ENCODE results near the gene NXN. TPM values are rescaled to one million over a fixed set of nuclear protein-coding genes. Genes with fewer than 3 reads are reported as not detected.
"Not testable (repeated sequence)": the region's sequence is repeated elsewhere in the genome, so short reads cannot be mapped to it uniquely, and the experiment has no call there.

The NXN gene
- total and polyA plus RNA-seq, 4 donors = 25.7 to 60.6 (median 44.0) TPM

DNA sequence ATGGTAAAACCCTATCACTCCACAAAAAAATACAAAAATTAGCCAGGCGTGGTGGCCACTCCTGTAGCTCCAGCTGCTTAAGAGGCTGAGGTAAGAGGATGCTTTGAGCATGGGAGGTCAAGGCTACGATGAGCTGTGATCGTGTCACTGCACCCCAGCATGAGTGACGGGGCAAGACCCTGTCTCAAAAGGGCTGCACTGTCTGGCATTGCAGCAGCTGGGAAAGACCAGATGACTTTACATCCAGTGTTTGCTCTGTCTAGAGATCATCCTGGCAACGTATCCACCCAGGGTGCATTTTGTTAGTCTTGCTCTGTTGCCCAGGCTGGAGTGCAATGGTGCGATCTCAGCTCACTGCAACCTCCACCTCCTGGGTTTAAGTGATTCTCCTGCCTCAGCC lies 145.4 kb downstream of the NXN start:
- H3K9me3 ChIP-seq (ENCODE audit: control insufficient read depth, insufficient read depth, low read length) = no peaks in the 10 kb centered on the region
- no peak overlapping the region for H3K4me3 ChIP-seq (ENCODE audit: low read depth, low read length)
- peaks cover 6% of the 10 kb centered on the region for H3K4me1 ChIP-seq (ENCODE audit: control insufficient read depth, insufficient read depth, low read length)
- DNase-seq (ENCODE audit: low read depth in 4 of 6, low spot score in 6 of 6) = no peak
- peaks cover 2% of the 10 kb centered on the region for H3K36me3 ChIP-seq (ENCODE audit: control insufficient read depth, insufficient read depth, low read length)
- H3K27ac ChIP-seq (ENCODE audit: low read depth, low read length) = no peak overlapping the region
- no peaks in the 10 kb centered on the region for H3K27me3 ChIP-seq (ENCODE audit: control insufficient read depth, insufficient read depth, low read length)
- 95% methylated on average over 6 of the region's 6 CpGs for WGBS (ENCODE audit: insufficient coverage)

DNA sequence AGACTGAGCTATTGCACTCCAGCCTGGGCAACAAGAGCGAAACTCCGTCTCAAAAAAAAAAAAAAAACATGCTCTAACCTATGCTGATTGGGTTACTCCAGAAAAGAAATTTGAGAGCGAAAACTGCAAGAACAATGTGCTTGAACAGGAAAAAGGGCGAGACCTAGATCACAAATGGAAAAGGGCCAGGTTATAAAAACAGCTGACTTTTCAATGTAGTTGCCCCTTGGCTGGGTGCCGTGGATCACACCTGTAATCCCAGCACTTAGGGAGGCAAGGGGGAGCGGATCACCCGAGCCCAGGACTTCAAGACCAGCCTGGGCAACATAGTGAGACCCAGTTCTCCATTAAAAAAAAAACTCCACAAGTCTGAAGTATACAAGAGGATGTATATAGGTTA lies 148.6 kb downstream of the NXN start:
- Histone ChIP-seq H3K4me1 (ENCODE audit: control insufficient read depth, insufficient read depth, low read length) (peaks cover 5% of the 10 kb centered on the region), H3K9me3 (ENCODE audit: control insufficient read depth, insufficient read depth, low read length) (no peaks in the 10 kb centered on the region), H3K36me3 (ENCODE audit: control insufficient read depth, insufficient read depth, low read length) (peaks cover 3% of the 10 kb centered on the region), H3K4me3 (ENCODE audit: low read depth, low read length) (no peak overlapping the region), H3K27me3 (ENCODE audit: control insufficient read depth, insufficient read depth, low read length) (no peaks in the 10 kb centered on the region), H3K27ac (ENCODE audit: low read depth, low read length) (no peak overlapping the region)
- 100% methylated on average over 4 of the region's 7 CpGs for WGBS (ENCODE audit: insufficient coverage)
- no peak for DNase-seq (ENCODE audit: low read depth in 4 of 6, low spot score in 6 of 6)

DNA sequence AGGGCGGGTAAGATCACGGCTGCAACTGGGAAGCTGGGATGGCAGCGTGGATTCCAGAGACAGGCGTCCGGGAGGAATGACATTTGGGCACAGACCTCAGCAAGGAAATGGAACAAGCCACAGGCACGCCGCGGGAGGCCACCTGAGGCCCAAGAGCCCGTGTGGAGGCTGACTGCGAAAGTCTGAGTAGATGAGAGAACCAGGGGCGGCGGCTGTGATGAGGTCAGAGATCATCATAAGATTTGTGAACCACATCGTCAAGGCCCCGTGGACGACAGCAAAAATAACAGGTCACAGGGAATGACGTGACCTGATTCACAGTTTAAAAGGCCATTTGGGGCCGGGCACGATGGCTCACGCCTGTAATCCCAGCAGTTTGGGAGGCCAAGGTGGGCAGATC lies 149.2 kb downstream of the NXN start:
- no peaks in the 10 kb centered on the region for H3K27me3 ChIP-seq (ENCODE audit: control insufficient read depth, insufficient read depth, low read length)
- H3K36me3 ChIP-seq (ENCODE audit: control insufficient read depth, insufficient read depth, low read length) = peaks cover 7% of the 10 kb centered on the region
- WGBS (ENCODE audit: insufficient coverage) = 90% methylated on average over 19 of the region's 19 CpGs
- no peak overlapping the region for H3K27ac ChIP-seq (ENCODE audit: low read depth, low read length)
- no peak overlapping the region for H3K4me3 ChIP-seq (ENCODE audit: low read depth, low read length)
- no peak for DNase-seq (ENCODE audit: low read depth in 4 of 6, low spot score in 6 of 6)
- H3K4me1 ChIP-seq (ENCODE audit: control insufficient read depth, insufficient read depth, low read length) = peaks cover 1% of the 10 kb centered on the region
- H3K9me3 ChIP-seq (ENCODE audit: control insufficient read depth, insufficient read depth, low read length) = no peaks in the 10 kb centered on the region

DNA sequence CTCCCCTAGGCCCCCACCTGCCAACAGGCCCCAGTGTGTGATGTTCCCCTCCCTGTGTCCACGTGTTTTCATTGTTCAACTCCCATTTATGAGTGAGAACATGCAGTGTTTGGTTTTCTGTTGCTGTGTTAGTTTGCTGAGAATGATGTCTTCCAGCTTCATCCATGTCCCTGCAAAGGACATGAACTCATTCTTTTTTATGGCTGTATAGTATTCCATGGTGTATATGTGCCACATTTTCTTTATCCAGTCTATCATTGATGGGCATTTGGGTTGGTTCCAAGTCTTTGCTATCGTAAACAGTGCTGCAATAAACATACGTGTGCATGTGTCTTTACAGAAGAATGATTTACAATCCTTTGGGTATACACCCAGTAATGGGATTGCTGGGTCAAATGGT lies 150.0 kb downstream of the NXN start:
- DNase-seq (ENCODE audit: low read depth in 4 of 6, low spot score in 6 of 6); H3K9me3 ChIP-seq (ENCODE audit: control insufficient read depth, insufficient read depth, low read length); H3K4me1 ChIP-seq (ENCODE audit: control insufficient read depth, insufficient read depth, low read length); H3K27ac ChIP-seq (ENCODE audit: low read depth, low read length); H3K27me3 ChIP-seq (ENCODE audit: control insufficient read depth, insufficient read depth, low read length); H3K4me3 ChIP-seq (ENCODE audit: low read depth, low read length): not testable (repeated sequence)
- no CpG with 5 or more reads among the region's 3 CpGs for WGBS (ENCODE audit: insufficient coverage)
- peaks cover 15% of the 10 kb centered on the region for H3K36me3 ChIP-seq (ENCODE audit: control insufficient read depth, insufficient read depth, low read length)

DNA sequence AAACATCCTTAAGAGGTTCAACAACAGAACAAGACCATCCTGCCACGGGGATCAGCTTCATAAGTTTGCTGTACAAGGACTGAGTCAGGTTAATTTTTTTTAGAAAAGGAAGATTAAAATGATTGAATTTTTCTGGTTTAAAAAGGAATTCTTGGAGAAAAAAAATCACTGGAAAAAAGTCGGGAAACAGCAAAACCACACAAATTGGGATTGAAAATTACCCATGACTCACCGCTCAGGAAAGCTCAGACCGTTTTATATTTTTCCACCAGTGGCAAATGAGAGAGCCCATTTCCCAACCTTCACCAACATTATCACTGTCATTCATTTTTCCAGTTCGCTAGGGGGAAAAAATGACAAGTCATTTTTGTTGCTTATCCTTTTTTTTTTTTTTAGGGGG lies 150.8 kb downstream of the NXN start:
- no peaks in the 10 kb centered on the region for H3K9me3 ChIP-seq (ENCODE audit: control insufficient read depth, insufficient read depth, low read length)
- no CpG with 5 or more reads among the region's 5 CpGs for WGBS (ENCODE audit: insufficient coverage)

DNA sequence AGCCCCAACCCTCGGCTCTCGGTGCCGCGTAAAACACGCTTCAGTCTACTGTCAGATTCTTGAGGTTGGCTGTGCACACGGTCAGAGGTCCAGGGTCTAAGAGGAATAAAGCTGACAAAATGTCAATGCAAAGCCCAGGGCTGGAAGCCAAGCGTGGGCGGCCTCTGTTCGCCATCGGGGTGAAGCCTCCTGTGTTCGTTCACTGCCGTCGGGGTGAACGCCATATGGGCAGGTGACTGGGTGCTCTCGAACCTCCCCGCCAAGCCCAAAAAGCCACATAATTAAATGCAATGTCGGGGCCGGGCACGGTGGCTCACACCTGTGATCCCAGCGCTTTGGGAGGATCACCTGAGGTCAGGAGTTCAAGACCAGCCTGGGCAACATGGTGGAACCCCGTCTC lies 152.8 kb downstream of the NXN start:
- Histone ChIP-seq H3K27me3 (ENCODE audit: control insufficient read depth, insufficient read depth, low read length) (no peaks in the 10 kb centered on the region), H3K9me3 (ENCODE audit: control insufficient read depth, insufficient read depth, low read length) (no peaks in the 10 kb centered on the region), H3K4me3 (ENCODE audit: low read depth, low read length) (no peak overlapping the region), H3K27ac (ENCODE audit: low read depth, low read length) (no peak overlapping the region), H3K4me1 (ENCODE audit: control insufficient read depth, insufficient read depth, low read length) (no peaks in the 10 kb centered on the region), H3K36me3 (ENCODE audit: control insufficient read depth, insufficient read depth, low read length) (peaks cover 38% of the 10 kb centered on the region)
- DNase-seq (ENCODE audit: low read depth in 4 of 6, low spot score in 6 of 6) = no peak
- WGBS (ENCODE audit: insufficient coverage) = 92% methylated on average over 21 of the region's 21 CpGs

More for the DNA sequence above, 150.8 kb downstream of the NXN start:
- no peaks in the 10 kb centered on the region for H3K27me3 ChIP-seq (ENCODE audit: control insufficient read depth, insufficient read depth, low read length)
- no peak overlapping the region for H3K4me3 ChIP-seq (ENCODE audit: low read depth, low read length)
- DNase-seq (ENCODE audit: low read depth in 4 of 6, low spot score in 6 of 6) = no peak
- H3K27ac ChIP-seq (ENCODE audit: low read depth, low read length) = no peak overlapping the region
- H3K36me3 ChIP-seq (ENCODE audit: control insufficient read depth, insufficient read depth, low read length) = peaks cover 24% of the 10 kb centered on the region
- no peaks in the 10 kb centered on the region for H3K4me1 ChIP-seq (ENCODE audit: control insufficient read depth, insufficient read depth, low read length)

DNA sequence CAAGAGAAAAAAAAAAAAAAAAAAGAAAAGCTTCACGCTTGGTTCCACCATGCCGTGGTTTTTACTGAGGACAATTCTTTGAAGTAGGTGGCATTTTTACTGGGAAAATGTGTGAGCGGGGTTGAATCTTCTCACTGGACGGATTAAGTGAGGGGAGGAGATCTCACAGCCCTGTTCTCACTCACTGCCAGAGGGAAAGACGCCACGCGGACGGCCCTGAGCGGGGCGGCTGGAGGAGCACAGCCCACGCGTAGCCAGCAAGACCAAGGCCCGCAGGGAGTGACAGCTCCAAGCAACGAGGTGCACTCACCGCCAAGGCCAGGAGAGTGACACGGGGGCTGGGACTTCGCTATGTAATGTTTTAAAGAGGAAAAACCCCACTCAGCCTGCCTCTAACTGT lies 154.4 kb downstream of the NXN start:
- DNase-seq (ENCODE audit: low read depth in 4 of 6, low spot score in 6 of 6) = no peak
- 80% methylated on average over 14 of the region's 17 CpGs for WGBS (ENCODE audit: insufficient coverage)
- H3K36me3 ChIP-seq (ENCODE audit: control insufficient read depth, insufficient read depth, low read length) = peaks cover 46% of the 10 kb centered on the region

DNA sequence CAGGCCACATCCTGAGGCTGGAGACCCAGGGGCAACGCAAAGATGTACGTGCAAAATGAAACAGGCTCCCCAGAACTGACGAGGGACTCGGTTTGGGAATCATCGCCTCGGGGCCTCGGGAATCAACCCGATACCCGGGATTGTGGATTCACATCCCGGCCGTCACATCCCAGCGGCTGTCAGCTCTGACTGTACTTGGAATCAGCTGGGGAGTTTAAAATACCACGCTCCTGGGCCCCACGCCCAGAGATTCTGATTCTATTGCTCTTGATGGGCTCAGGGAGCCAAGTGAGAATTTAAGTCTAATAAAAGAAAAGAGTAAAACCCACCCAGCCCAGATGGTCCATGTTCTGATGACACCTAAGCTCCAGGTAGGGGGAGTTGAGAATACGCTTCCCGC lies 155.2 kb downstream of the NXN start:
- Histone ChIP-seq H3K36me3 (ENCODE audit: control insufficient read depth, insufficient read depth, low read length) (peaks cover 52% of the 10 kb centered on the region), H3K27me3 (ENCODE audit: control insufficient read depth, insufficient read depth, low read length) (no peaks in the 10 kb centered on the region), H3K9me3 (ENCODE audit: control insufficient read depth, insufficient read depth, low read length) (no peaks in the 10 kb centered on the region), H3K27ac (ENCODE audit: low read depth, low read length) (no peak overlapping the region), H3K4me1 (ENCODE audit: control insufficient read depth, insufficient read depth, low read length) (no peaks in the 10 kb centered on the region), H3K4me3 (ENCODE audit: low read depth, low read length) (no peak overlapping the region)
- WGBS (ENCODE audit: insufficient coverage) = 96% methylated on average over 14 of the region's 16 CpGs
- peak in 1 of 6 donors; percentile 35 for DNase-seq (ENCODE audit: low read depth in 4 of 6, low spot score in 6 of 6)

More for the DNA sequence above, 154.4 kb downstream of the NXN start:
- Histone ChIP-seq H3K27me3 (ENCODE audit: control insufficient read depth, insufficient read depth, low read length) (no peaks in the 10 kb centered on the region), H3K4me1 (ENCODE audit: control insufficient read depth, insufficient read depth, low read length) (no peaks in the 10 kb centered on the region), H3K9me3 (ENCODE audit: control insufficient read depth, insufficient read depth, low read length) (no peaks in the 10 kb centered on the region), H3K27ac (ENCODE audit: low read depth, low read length) (no peak overlapping the region), H3K4me3 (ENCODE audit: low read depth, low read length) (no peak overlapping the region)

DNA sequence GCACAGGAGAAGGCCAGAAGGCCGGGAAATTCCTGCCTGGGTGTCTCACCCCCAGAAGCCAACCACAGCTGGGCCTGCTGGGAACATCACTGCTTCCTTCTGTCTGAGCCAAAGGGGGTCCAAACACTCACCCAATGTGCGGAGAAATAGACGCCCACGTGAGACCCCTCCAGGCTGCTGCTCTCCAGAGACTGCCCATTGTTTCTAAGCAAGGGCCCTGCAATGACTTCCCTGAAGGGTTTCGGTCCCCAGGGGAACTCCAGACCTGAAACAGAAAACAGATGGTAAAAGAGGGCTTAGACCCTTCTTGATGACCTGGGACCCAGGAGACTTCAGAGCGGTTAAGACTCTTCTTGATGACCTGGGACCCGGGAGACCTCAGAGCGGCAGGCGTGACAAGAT lies 156.1 kb downstream of the NXN start:
- no peaks in the 10 kb centered on the region for H3K4me1 ChIP-seq (ENCODE audit: control insufficient read depth, insufficient read depth, low read length)
- H3K27ac ChIP-seq (ENCODE audit: low read depth, low read length) = no peak overlapping the region
- no peaks in the 10 kb centered on the region for H3K27me3 ChIP-seq (ENCODE audit: control insufficient read depth, insufficient read depth, low read length)
- H3K4me3 ChIP-seq (ENCODE audit: low read depth, low read length) = no peak overlapping the region
- H3K36me3 ChIP-seq (ENCODE audit: control insufficient read depth, insufficient read depth, low read length) = peaks cover 60% of the 10 kb centered on the region
- H3K9me3 ChIP-seq (ENCODE audit: control insufficient read depth, insufficient read depth, low read length) = no peaks in the 10 kb centered on the region
- DNase-seq (ENCODE audit: low read depth in 4 of 6, low spot score in 6 of 6) = no peak
- 88% methylated on average over 9 of the region's 9 CpGs for WGBS (ENCODE audit: insufficient coverage)

DNA sequence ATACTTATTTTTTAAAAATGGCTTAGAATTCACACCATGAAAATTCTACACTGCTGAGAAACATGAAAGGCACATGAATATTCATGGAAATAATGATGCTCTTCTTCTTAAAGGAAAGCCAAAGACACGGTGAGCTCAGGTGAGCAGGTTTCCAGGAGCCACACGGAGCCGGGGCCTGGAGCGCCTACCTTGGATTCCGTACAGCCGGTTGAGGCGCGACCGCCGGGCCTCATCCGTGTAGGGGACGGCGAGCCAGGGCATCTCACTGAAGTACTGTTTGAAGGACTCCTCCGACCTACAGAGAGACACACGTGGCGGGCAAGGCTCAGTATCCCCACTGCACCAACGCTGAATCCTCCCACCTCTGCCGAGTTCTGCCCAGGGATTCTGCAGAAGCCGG lies 160.3 kb downstream of the NXN start:
- Histone ChIP-seq H3K36me3 (ENCODE audit: control insufficient read depth, insufficient read depth, low read length) (peaks cover 63% of the 10 kb centered on the region), H3K9me3 (ENCODE audit: control insufficient read depth, insufficient read depth, low read length) (no peaks in the 10 kb centered on the region), H3K27me3 (ENCODE audit: control insufficient read depth, insufficient read depth, low read length) (no peaks in the 10 kb centered on the region), H3K4me1 (ENCODE audit: control insufficient read depth, insufficient read depth, low read length) (no peaks in the 10 kb centered on the region), H3K27ac (ENCODE audit: low read depth, low read length) (no peak overlapping the region), H3K4me3 (ENCODE audit: low read depth, low read length) (no peak overlapping the region)
- 93% methylated on average over 19 of the region's 19 CpGs for WGBS (ENCODE audit: insufficient coverage)
- DNase-seq (ENCODE audit: low read depth in 4 of 6, low spot score in 6 of 6) = no peak

Data from spinal cord (tissue), 10 donors.